OCI-LY7 (cell line): ENCODE data around the gene IL26.

ENCODE experiments used
- CTCF ChIP-seq: fragments of 200-600 bp; sonication (generic); conservative IDR thresholded peaks from 2 replicates; pipeline ENCODE4 v1.5.1; 2014; ENCODE audit warnings: mild to moderate bottlenecking, antibody characterized with exemption, low read length, moderate library complexity, mixed read lengths
- EZH2phosphoT487 ChIP-seq: fragments of 200-600 bp; sonication (generic); IDR thresholded peaks from 2 replicates; pipeline ENCODE4 v1.6.1; 2018; ENCODE audit warnings: low read depth, borderline replicate concordance, mild to moderate bottlenecking, mixed run types, antibody characterized with exemption, low read length, moderate library complexity, mixed read lengths

- TF ChIP-seq CTCF (no peak), EZH2phosphoT487 (no peak)
These were observed 44.7 kb upstream of the IL26 start for GRCh38 chr12:68270358-68270757.
